ENCODE results near the gene FOXP1.

The FOXP1 gene

GRCh38 chr3:71395927-71396695, 187.4 kb downstream of the FOXP1 start:
- Histone ChIP-seq H3K4me1 (ENCODE audit: control insufficient read depth, insufficient read depth, low read length) (no peaks in the 10 kb centered on the region), H3K36me3 (ENCODE audit: control insufficient read depth, insufficient read depth, low read length) (no peaks in the 10 kb centered on the region), H3K4me3 (ENCODE audit: insufficient read depth, low read depth, low read length) (no peak overlapping the region), H3K9me3 (ENCODE audit: control insufficient read depth, low read length) (no peaks in the 10 kb centered on the region), H3K27me3 (ENCODE audit: control insufficient read depth, insufficient read depth, low read length, poor library complexity, severe bottlenecking) (no peaks in the 10 kb centered on the region), H3K27ac (ENCODE audit: insufficient read depth, low read depth, low read length, poor library complexity, severe bottlenecking) (no peak overlapping the region)
- 86 to 89% methylated on average over 6 to 7 of the region's 7 CpGs for WGBS, 2 experiments

GRCh38 chr3:71395470-71395869, 188.1 kb downstream of the FOXP1 start:
- WGBS, 2 experiments, result 100% methylated on average over 1 of the region's 3 CpGs; no CpG with 5 or more reads in 1 of the 2 experiments
- no peaks in the 10 kb centered on the region for H3K27me3 ChIP-seq (ENCODE audit: control insufficient read depth, insufficient read depth, low read length, poor library complexity, severe bottlenecking)
- H3K36me3 ChIP-seq (ENCODE audit: control insufficient read depth, insufficient read depth, low read length), result no peaks in the 10 kb centered on the region
- no peaks in the 10 kb centered on the region for H3K9me3 ChIP-seq (ENCODE audit: control insufficient read depth, low read length)
- no peak overlapping the region for H3K4me3 ChIP-seq (ENCODE audit: insufficient read depth, low read depth, low read length)
- peaks cover under 1% of the 10 kb centered on the region for H3K4me1 ChIP-seq (ENCODE audit: control insufficient read depth, insufficient read depth, low read length)
- no peak overlapping the region for H3K27ac ChIP-seq (ENCODE audit: insufficient read depth, low read depth, low read length, poor library complexity, severe bottlenecking)

DNA sequence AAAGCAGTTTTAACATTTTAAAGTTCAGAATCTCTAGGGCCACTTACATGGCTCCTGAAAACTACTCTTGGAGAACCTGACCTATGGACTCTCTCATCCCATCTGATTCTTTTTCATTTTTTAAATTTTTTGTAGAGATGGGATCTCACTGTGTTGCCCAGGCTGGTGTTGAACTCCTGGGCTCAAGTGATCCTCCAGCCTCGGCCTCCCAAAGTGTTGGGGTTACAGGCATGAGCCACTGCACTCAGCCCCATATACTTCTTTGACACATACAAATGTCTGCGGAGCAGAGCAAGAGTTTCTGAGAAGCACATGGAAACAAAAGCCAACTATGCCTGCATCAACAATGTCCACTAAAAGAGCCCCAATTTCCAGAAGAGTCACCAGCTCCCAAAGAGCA, 189.8 kb downstream of the FOXP1 start:
- no peaks in the 10 kb centered on the region for H3K27me3 ChIP-seq (ENCODE audit: control insufficient read depth, insufficient read depth, low read length, poor library complexity, severe bottlenecking)
- WGBS, 2 experiments, result 93% methylated on average over 2 of the region's 2 CpGs

DNA sequence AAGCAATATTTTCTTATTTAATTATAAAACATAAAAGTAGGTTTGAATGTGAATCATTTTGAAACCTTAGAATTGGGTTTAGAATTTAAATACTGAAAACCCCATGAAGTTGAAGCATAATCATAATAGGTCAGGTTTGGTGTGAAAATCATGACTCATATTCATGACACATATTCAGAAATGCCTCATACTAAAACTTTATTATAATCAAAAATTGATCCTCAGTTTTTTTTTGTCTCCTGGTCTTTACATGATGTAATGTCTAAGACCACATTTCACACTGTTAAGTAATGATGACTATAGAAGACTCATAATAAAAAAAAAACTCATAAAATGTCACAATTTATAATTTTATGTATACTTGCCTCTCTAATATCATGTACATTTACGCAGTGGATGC, 190.4 kb downstream of the FOXP1 start:
- H3K9me3 ChIP-seq (ENCODE audit: control insufficient read depth, low read length), result no peaks in the 10 kb centered on the region
- WGBS, 2 experiments, result 100% methylated on average over 1 of the region's 1 CpG; no CpG with 5 or more reads in 1 of the 2 experiments
- no peak overlapping the region for H3K27ac ChIP-seq (ENCODE audit: insufficient read depth, low read depth, low read length, poor library complexity, severe bottlenecking)
- H3K4me1 ChIP-seq (ENCODE audit: control insufficient read depth, insufficient read depth, low read length), result peaks cover 10% of the 10 kb centered on the region
- no peak overlapping the region for H3K4me3 ChIP-seq (ENCODE audit: insufficient read depth, low read depth, low read length)
- no peaks in the 10 kb centered on the region for H3K36me3 ChIP-seq (ENCODE audit: control insufficient read depth, insufficient read depth, low read length)
- no peaks in the 10 kb centered on the region for H3K27me3 ChIP-seq (ENCODE audit: control insufficient read depth, insufficient read depth, low read length, poor library complexity, severe bottlenecking)

More for the DNA sequence above, 189.8 kb downstream of the FOXP1 start:
- Histone ChIP-seq H3K27ac (ENCODE audit: insufficient read depth, low read depth, low read length, poor library complexity, severe bottlenecking) (no peak overlapping the region), H3K4me1 (ENCODE audit: control insufficient read depth, insufficient read depth, low read length) (peaks cover 10% of the 10 kb centered on the region), H3K36me3 (ENCODE audit: control insufficient read depth, insufficient read depth, low read length) (no peaks in the 10 kb centered on the region), H3K9me3 (ENCODE audit: control insufficient read depth, low read length) (no peaks in the 10 kb centered on the region), H3K4me3 (ENCODE audit: insufficient read depth, low read depth, low read length) (no peak overlapping the region)

- WGBS, 2 experiments, result no CpG with 5 or more reads among the region's 2 CpGs
- no peak overlapping the region for H3K27ac ChIP-seq (ENCODE audit: insufficient read depth, low read depth, low read length, poor library complexity, severe bottlenecking)
- no peaks in the 10 kb centered on the region for H3K9me3 ChIP-seq (ENCODE audit: control insufficient read depth, low read length)
- H3K4me3 ChIP-seq (ENCODE audit: insufficient read depth, low read depth, low read length), result no peak overlapping the region
- no peaks in the 10 kb centered on the region for H3K27me3 ChIP-seq (ENCODE audit: control insufficient read depth, insufficient read depth, low read length, poor library complexity, severe bottlenecking)
- peaks cover 10% of the 10 kb centered on the region for H3K4me1 ChIP-seq (ENCODE audit: control insufficient read depth, insufficient read depth, low read length)
- H3K36me3 ChIP-seq (ENCODE audit: control insufficient read depth, insufficient read depth, low read length), result no peaks in the 10 kb centered on the region
Observed at GRCh38 chr3:71392251-71392650, 191.3 kb downstream of the FOXP1 start.

DNA sequence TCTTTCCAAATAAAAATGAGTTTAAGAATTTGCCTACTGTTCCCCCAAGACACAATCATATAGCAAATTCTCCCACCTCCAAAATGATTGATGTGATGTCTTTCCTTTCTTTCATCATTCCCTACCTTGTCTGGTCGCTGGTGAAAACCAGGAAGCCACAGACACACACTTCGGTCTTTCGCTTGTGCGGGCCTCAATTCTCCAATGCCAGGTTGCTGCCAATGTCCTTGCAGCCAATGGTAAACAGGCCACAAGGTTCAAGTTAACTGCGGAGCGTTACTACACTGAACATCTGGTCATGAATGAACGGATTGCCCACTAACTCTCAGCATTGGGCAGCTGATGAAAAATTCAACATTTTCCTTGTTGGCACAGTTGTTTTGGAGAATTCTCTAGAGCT, 192.2 kb downstream of the FOXP1 start:
- H3K4me3 ChIP-seq (ENCODE audit: insufficient read depth, low read depth, low read length), result no peak overlapping the region
- no peak overlapping the region for H3K27ac ChIP-seq (ENCODE audit: insufficient read depth, low read depth, low read length, poor library complexity, severe bottlenecking)
- no peaks in the 10 kb centered on the region for H3K27me3 ChIP-seq (ENCODE audit: control insufficient read depth, insufficient read depth, low read length, poor library complexity, severe bottlenecking)
- peaks cover 10% of the 10 kb centered on the region for H3K4me1 ChIP-seq (ENCODE audit: control insufficient read depth, insufficient read depth, low read length)
- no peaks in the 10 kb centered on the region for H3K36me3 ChIP-seq (ENCODE audit: control insufficient read depth, insufficient read depth, low read length)
- 95% methylated on average over 7 of the region's 7 CpGs for WGBS, 2 experiments
- H3K9me3 ChIP-seq (ENCODE audit: control insufficient read depth, low read length), result no peaks in the 10 kb centered on the region

GRCh38 chr3:71389911-71390573, 193.5 kb downstream of the FOXP1 start:
- no peaks in the 10 kb centered on the region for H3K36me3 ChIP-seq (ENCODE audit: control insufficient read depth, insufficient read depth, low read length)
- no peak overlapping the region for H3K4me3 ChIP-seq (ENCODE audit: insufficient read depth, low read depth, low read length)
- H3K27me3 ChIP-seq (ENCODE audit: control insufficient read depth, insufficient read depth, low read length, poor library complexity, severe bottlenecking), result no peaks in the 10 kb centered on the region
- H3K4me1 ChIP-seq (ENCODE audit: control insufficient read depth, insufficient read depth, low read length), result peaks cover 12% of the 10 kb centered on the region
- WGBS, 2 experiments, result 39 to 40% methylated on average over 9 of the region's 9 CpGs
- H3K9me3 ChIP-seq (ENCODE audit: control insufficient read depth, low read length), result no peaks in the 10 kb centered on the region
- H3K27ac ChIP-seq (ENCODE audit: insufficient read depth, low read depth, low read length, poor library complexity, severe bottlenecking), result no peak overlapping the region

GRCh38 chr3:71389191-71389590, 194.3 kb downstream of the FOXP1 start:
- 84 to 93% methylated on average over 4 to 8 of the region's 10 CpGs for WGBS, 2 experiments
- Histone ChIP-seq H3K27ac (ENCODE audit: insufficient read depth, low read depth, low read length, poor library complexity, severe bottlenecking) (no peak overlapping the region), H3K36me3 (ENCODE audit: control insufficient read depth, insufficient read depth, low read length) (no peaks in the 10 kb centered on the region), H3K27me3 (ENCODE audit: control insufficient read depth, insufficient read depth, low read length, poor library complexity, severe bottlenecking) (no peaks in the 10 kb centered on the region), H3K9me3 (ENCODE audit: control insufficient read depth, low read length) (no peaks in the 10 kb centered on the region), H3K4me3 (ENCODE audit: insufficient read depth, low read depth, low read length) (no peak overlapping the region), H3K4me1 (ENCODE audit: control insufficient read depth, insufficient read depth, low read length) (peaks cover 15% of the 10 kb centered on the region)

DNA sequence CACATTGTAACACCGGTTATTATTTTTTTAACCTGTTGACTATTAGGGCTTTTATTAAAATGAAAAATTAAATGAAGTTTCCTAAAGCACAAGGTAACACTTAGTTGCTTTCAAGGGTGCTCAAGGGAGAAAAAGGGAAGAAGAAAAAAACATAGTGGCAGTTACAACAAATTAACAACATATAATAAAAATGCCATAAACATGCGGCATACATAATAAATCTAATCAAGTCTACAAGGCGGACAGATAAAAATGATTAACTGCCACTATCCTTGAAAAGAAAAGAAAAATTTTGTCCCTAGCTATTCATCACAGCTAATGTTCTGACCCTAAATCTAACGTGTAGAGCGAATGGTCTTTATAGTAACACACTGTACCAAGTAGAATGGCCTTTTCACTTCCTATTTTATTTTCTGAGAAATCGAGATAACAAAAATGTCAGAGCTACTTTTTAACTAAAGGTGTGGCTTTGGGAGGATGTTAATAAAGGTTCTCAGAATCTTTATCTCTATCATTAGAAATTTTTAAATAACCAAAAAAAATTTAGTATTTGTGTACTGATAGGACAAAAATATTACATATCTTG, 194.9 kb downstream of the FOXP1 start:
- no peak overlapping the region for H3K27ac ChIP-seq (ENCODE audit: insufficient read depth, low read depth, low read length, poor library complexity, severe bottlenecking)
- H3K9me3 ChIP-seq (ENCODE audit: control insufficient read depth, low read length), result no peaks in the 10 kb centered on the region
- WGBS, 2 experiments, result 96% methylated on average over 4 to 5 of the region's 6 CpGs
- no peaks in the 10 kb centered on the region for H3K27me3 ChIP-seq (ENCODE audit: control insufficient read depth, insufficient read depth, low read length, poor library complexity, severe bottlenecking)
- H3K4me3 ChIP-seq (ENCODE audit: insufficient read depth, low read depth, low read length), result no peak overlapping the region
- H3K4me1 ChIP-seq (ENCODE audit: control insufficient read depth, insufficient read depth, low read length), result peaks cover 15% of the 10 kb centered on the region
- no peaks in the 10 kb centered on the region for H3K36me3 ChIP-seq (ENCODE audit: control insufficient read depth, insufficient read depth, low read length)

- no peaks in the 10 kb centered on the region for H3K36me3 ChIP-seq (ENCODE audit: control insufficient read depth, insufficient read depth, low read length)
- WGBS, 2 experiments, result 94 to 96% methylated on average over 7 to 8 of the region's 8 CpGs
- H3K27me3 ChIP-seq (ENCODE audit: control insufficient read depth, insufficient read depth, low read length, poor library complexity, severe bottlenecking), result no peaks in the 10 kb centered on the region
- H3K9me3 ChIP-seq (ENCODE audit: control insufficient read depth, low read length), result no peaks in the 10 kb centered on the region
- H3K27ac ChIP-seq (ENCODE audit: insufficient read depth, low read depth, low read length, poor library complexity, severe bottlenecking), result no peak overlapping the region
- no peak overlapping the region for H3K4me3 ChIP-seq (ENCODE audit: insufficient read depth, low read depth, low read length)
- H3K4me1 ChIP-seq (ENCODE audit: control insufficient read depth, insufficient read depth, low read length), result peaks cover 15% of the 10 kb centered on the region
Observed at GRCh38 chr3:71387586-71387985, 195.9 kb downstream of the FOXP1 start.

Measured in ectodermal cell (in vitro differentiated cells).